Smooth muscle cell (in vitro differentiated cells): ENCODE measurements around the gene SSUH2. TPM values are rescaled to one million over a fixed set of nuclear protein-coding genes. Genes with fewer than 3 reads are reported as not detected.

Source experiments
- DNase-seq: peaks from one replicate; lab custom pipeline; 2025; ENCODE audit not compliant: unreplicated experiment; lab: John Stamatoyannopoulos, UW
- H2AFZ ChIP-seq: fragments of 200-600 bp; sonication (generic); 2 replicates; pipeline ENCODE4 v1.6.0; 2016; ENCODE audit warnings: antibody characterized with exemption, low read depth, mild to moderate bottlenecking
- H3F3A ChIP-seq: fragments of 200-600 bp; sonication (generic); 2 replicates; pipeline ENCODE4 v1.6.0; 2017; ENCODE audit warnings: antibody characterized with exemption, low read depth
- H3K27ac ChIP-seq: fragments of 200-600 bp; sonication (generic); 2 replicates; pipeline ENCODE4 v1.5.1; 2016; ENCODE audit warnings: low read depth, mild to moderate bottlenecking
- H3K27me3 ChIP-seq: fragments of 200-600 bp; sonication (generic); 2 replicates; pipeline ENCODE4 v1.6.1; 2016; ENCODE audit warnings: low read depth, mild to moderate bottlenecking
- H3K36me3 ChIP-seq: fragments of 200-600 bp; sonication (generic); 2 replicates; pipeline ENCODE4 v1.5.1; 2016; ENCODE audit warnings: low read depth
- H3K4me1 ChIP-seq: fragments of 200-600 bp; sonication (generic); 2 replicates; pipeline ENCODE4 v1.5.1; 2016; ENCODE audit warnings: low read depth
- H3K4me2 ChIP-seq: fragments of 200-600 bp; sonication (generic); 2 replicates; pipeline ENCODE4 v1.6.0; 2016; ENCODE audit warnings: mild to moderate bottlenecking
- H3K4me3 ChIP-seq: fragments of 200-600 bp; sonication (generic); 2 replicates; pipeline ENCODE4 v1.5.1; 2016; ENCODE audit warnings: mild to moderate bottlenecking
- H3K79me2 ChIP-seq: fragments of 200-600 bp; sonication (generic); 2 replicates; pipeline ENCODE4 v1.6.0; 2016; ENCODE audit warnings: low read depth, mild to moderate bottlenecking
- H3K9ac ChIP-seq: fragments of 200-600 bp; sonication (generic); 2 replicates; pipeline ENCODE4 v1.6.0; 2016; ENCODE audit warnings: low read depth
- H3K9me3 ChIP-seq: fragments of 200-600 bp; sonication (generic); replicated peaks from 2 replicates; pipeline ENCODE4 v1.5.1; 2016; ENCODE audit warnings: low read depth
- H4K20me1 ChIP-seq: fragments of 200-600 bp; sonication (generic); 2 replicates; pipeline ENCODE4 v1.6.0; 2016; ENCODE audit warnings: low read depth
- WGBS: methylation state at CpG from one replicate; pipeline ENCODE4 v1.1.7; 2016; ENCODE audit warnings: low lambda C conversion rate; 5-methylcytosine and 5-hydroxymethylcytosine counted together
- polyA plus RNA-seq: library from polyadenylated mRNA; unstranded; fragments of >200 nt; fragmentation: Nextera tagmentation; extraction: Ambion mirVana; gene quantifications from 2 replicates; pipeline ENCODE4 v1.2.1, GENCODE V29; 2016
- total RNA-seq: library from RNA; depleted of rRNA; stranded (reverse); fragments of >200 nt; gene quantifications from 2 replicates; pipeline ENCODE4 v1.2.3, GENCODE V29; 2014
- TF ChIP-seq, protein P1 (sequence below): fragments of 200-600 bp; sonication (generic); IDR thresholded peaks from 2 replicates; pipeline ENCODE4 v1.5.1; 2017; ENCODE audit warnings: borderline replicate concordance, mild to moderate bottlenecking, antibody characterized with exemption; ENCODE audit not compliant: insufficient read depth, poor library complexity, severe bottlenecking

SSUH2 gene
- total and polyA plus RNA-seq, 2 experiments from 2014 or later = 0.09 TPM; not detected in 1

GRCh38 chr3:8635125-8635524 lies 9.5 kb downstream of the SSUH2 start:
- Histone ChIP-seq H3K36me3 (no peaks in the 10 kb centered on the region), H3K9me3 (no peaks in the 10 kb centered on the region), H3F3A (no peaks in the 10 kb centered on the region), H4K20me1 (no peaks in the 10 kb centered on the region), H3K27me3 (no peaks in the 10 kb centered on the region), H3K4me1 (peaks cover 13% of the 10 kb centered on the region), H3K4me3 (no peak overlapping the region), H3K79me2 (no peaks in the 10 kb centered on the region), H2AFZ (no peak overlapping the region), H3K27ac (no peak overlapping the region), H3K4me2 (no peak overlapping the region), H3K9ac (no peak overlapping the region)
- WGBS = 89% methylated on average over 2 of the region's 2 CpGs
- no peak for DNase-seq
- TF ChIP-seq, protein P1, sequence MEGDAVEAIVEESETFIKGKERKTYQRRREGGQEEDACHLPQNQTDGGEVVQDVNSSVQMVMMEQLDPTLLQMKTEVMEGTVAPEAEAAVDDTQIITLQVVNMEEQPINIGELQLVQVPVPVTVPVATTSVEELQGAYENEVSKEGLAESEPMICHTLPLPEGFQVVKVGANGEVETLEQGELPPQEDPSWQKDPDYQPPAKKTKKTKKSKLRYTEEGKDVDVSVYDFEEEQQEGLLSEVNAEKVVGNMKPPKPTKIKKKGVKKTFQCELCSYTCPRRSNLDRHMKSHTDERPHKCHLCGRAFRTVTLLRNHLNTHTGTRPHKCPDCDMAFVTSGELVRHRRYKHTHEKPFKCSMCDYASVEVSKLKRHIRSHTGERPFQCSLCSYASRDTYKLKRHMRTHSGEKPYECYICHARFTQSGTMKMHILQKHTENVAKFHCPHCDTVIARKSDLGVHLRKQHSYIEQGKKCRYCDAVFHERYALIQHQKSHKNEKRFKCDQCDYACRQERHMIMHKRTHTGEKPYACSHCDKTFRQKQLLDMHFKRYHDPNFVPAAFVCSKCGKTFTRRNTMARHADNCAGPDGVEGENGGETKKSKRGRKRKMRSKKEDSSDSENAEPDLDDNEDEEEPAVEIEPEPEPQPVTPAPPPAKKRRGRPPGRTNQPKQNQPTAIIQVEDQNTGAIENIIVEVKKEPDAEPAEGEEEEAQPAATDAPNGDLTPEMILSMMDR = no peak

DNA sequence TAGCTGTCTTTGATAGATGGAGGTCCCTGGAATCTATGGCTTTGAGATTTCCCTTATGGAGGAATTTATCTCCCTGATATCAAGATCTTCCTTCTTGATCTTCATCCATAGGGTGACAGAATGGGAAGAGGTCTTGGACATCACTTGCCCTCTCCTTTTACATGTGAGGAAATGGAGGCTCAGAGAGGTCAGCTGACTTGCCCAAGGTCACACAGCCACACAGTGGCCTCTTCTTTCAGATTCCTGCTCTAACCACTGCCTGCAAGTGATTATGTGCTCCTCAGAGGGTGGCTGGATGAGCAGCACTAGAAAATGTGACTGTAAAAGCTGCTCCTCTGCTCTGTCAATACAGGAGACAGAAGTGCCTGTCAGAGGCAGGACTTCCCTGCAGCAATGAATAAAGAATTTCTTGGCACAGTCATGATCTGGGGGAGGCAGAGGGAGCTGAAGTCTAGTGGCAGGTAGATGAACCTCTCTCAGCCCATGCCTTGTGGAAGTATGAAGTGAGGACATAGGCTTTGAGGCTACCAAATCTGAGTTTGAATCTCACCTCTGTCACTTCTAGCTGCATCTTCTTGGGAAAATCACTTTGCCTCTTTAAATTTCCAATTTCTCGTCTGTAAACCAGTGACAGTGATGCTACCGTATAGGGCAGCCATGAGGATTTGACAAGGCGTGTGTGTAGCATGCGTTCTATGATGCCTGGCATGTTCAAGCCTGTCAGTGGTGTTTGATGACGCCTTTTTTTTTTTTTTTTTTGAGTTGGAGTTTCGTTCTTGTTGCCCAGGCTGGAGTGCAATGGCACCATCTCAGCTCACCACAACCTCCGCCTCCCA lies 12.0 kb downstream of the SSUH2 start:
- no peak for DNase-seq
- WGBS = 93% methylated on average over 7 of the region's 7 CpGs
- Histone ChIP-seq H3K27ac (no peak overlapping the region), H3K4me2 (no peak overlapping the region), H3F3A (no peaks in the 10 kb centered on the region), H3K4me1 (no peaks in the 10 kb centered on the region), H3K4me3 (no peak overlapping the region), H3K27me3 (no peaks in the 10 kb centered on the region), H3K9ac (no peak overlapping the region), H3K9me3 (no peaks in the 10 kb centered on the region), H3K36me3 (no peaks in the 10 kb centered on the region), H3K79me2 (no peaks in the 10 kb centered on the region), H4K20me1 (no peaks in the 10 kb centered on the region), H2AFZ (no peak overlapping the region)
- TF ChIP-seq, protein P1 = no peak

- no peak overlapping the region for H3K4me3 ChIP-seq
- no peak overlapping the region for H3K9ac ChIP-seq
- H3K9me3 ChIP-seq = no peaks in the 10 kb centered on the region
- TF ChIP-seq, protein P1 = no peak
- H3K36me3 ChIP-seq = no peaks in the 10 kb centered on the region
- no peaks in the 10 kb centered on the region for H3K79me2 ChIP-seq
- no peak overlapping the region for H3K27ac ChIP-seq
- no peak overlapping the region for H2AFZ ChIP-seq
- H3F3A ChIP-seq = no peaks in the 10 kb centered on the region
- no peaks in the 10 kb centered on the region for H4K20me1 ChIP-seq
- WGBS = 68% methylated on average over 4 of the region's 4 CpGs
- H3K4me2 ChIP-seq = no peak overlapping the region
- H3K4me1 ChIP-seq = no peaks in the 10 kb centered on the region
- no peaks in the 10 kb centered on the region for H3K27me3 ChIP-seq
- DNase-seq = no peak
Observed at GRCh38 chr3:8631661-8632060, 12.9 kb downstream of the SSUH2 start.
